Dedifferentiated amniotic fluid mesenchymal stem cell (primary cell): ENCODE data around the gene JARID2.

ENCODE experiments used
- DNase-seq: peaks from one replicate; pipeline ENCODE4 v3.0.0-alpha.2; 2016; ENCODE audit errors: extremely low spot score

JARID2 gene

DNA sequence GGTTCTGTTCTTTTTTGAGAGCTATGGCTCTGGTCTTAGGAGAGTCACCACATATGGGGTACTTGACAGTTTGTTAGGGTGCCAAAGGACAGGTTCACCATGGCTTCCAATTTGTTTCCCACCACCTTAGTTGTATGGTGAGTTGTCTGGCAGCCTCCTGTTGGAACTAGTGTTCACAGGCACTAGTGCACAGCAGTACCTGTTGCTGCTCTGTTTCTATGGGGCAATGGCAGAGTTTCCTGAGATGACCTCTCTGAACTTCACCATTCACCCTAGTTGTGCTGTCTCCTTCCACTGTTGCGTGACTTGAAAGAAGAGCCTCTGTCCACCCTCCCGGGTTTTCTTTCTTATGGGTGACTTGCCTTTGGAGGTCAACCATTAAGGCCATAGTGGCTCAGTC, 129.1 kb downstream of the JARID2 start:
- no peak for DNase-seq

GRCh38 chr6:15375638-15376290, 129.9 kb downstream of the JARID2 start:
- DNase-seq: no peak

GRCh38 chr6:15376900-15377487, 131.1 kb downstream of the JARID2 start:
- DNase-seq: no peak

DNA sequence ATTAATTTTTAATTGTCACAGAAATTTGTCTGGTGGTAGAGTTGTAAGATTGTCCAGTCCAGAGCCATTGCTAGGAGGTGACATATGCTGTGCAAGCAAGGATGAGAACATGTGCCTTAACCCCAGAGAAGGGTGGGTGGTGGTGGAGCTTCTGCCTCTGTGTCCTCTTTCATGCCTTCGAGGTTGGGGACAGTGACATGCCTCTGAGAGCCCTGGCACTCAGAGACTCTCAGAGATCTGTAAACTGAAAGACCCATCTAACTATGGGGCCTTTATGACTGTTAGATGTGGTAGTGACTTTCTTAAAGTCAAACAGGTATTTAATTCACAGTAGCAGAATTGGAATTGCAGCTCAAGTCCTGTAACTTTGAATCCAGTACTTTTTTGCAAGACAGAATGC, 132.4 kb downstream of the JARID2 start:
- DNase-seq: no peak

- no peak for DNase-seq
Observed at GRCh38 chr6:15378866-15379265, 133.0 kb downstream of the JARID2 start.

- no peak for DNase-seq
Observed at GRCh38 chr6:15380351-15380750, 134.5 kb downstream of the JARID2 start.

DNA sequence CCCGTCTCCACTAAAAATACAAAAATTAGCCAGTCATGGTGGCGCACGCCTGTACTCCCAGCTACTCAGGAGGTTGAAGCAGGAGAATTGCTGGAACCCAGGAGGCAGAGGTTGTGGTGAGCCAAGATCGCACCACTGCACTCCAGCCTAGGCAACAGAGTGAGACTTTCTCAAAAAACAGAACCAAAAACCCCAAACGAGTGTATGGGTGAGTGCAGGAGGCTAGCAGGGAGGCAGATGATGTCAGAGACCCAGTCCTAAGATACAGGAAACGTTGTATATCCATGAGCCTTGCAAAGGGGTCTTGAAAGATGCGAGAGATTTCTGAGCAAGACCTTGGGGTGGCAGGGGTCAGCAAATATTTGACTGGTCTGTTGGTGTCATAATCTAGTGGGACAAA, 136.2 kb downstream of the JARID2 start:
- no peak for DNase-seq

- DNase-seq: no peak
Observed at GRCh38 chr6:15382712-15383111, 136.8 kb downstream of the JARID2 start.

DNA sequence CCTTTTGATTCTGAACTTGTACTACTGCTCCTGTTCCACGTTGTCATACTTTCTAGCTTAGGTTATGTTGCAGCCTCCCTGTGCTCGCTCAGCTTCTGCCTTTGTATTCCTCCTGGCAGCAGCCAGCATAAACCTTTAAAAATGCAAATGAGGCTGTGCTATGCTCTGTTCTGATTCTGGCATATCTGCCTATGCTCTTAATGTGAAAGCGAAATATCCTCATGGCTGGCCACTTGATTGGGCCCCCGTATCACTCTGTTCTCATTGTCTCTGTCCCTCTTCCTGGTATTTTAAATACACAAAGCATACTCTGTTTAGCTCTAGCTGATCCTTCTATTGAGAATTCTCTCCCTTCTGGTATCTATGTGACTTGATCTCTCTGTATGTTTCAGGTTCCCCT, 139.0 kb downstream of the JARID2 start:
- no peak for DNase-seq

- DNase-seq: no peak
Observed at GRCh38 chr6:15385521-15385920, 139.7 kb downstream of the JARID2 start.

DNA sequence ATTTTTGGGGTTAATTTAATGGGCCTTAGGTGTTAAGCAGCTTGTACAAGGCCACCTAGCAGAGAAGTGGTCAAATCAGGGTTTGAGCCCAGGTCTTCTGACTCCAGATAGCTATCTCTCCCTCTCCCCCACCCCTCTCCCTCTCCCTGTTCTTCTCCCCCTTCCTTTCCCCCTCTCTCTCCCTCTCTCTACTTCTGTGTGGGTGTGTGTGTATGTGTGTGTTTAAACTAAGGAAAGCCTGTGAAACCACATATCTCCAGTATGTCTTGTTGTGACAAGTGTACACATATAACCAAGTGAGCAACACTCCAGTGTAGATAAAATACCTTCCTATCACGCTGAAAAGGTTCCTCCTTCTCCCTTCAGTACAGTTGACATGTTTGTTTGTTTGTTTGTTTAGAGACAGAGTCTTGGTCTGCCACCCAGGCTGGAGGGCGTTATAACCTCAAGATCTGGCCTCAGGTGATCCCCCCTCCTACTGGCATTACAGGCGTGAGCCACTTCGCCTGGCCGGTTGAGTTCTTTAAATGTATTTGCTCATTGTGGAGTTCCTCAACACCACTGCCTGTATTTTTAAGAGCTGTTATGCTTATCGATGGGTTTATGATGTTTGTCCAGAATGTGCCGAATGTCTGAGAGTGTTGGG, 140.4 kb downstream of the JARID2 start:
- no peak for DNase-seq

DNA sequence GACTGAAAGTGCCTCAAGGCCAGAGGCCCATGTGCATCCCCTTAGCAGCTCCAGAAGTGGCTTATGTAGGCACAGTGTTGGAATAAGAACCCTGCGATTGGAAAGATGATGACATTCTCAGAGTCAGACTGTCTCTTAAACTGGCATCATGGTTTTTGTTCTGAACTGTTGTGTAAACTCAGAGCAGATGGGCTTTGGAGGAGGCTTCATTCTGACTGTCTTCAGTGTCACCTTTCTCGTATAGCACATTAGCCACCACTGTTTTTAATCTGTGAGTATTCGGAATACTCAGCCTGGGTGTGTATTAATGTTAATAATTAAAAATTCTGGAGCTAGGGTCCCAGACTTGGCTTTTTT, 140.9 kb downstream of the JARID2 start:
- DNase-seq: no peak

GRCh38 chr6:15387118-15387517, 141.2 kb downstream of the JARID2 start:
- DNase-seq: no peak

DNA sequence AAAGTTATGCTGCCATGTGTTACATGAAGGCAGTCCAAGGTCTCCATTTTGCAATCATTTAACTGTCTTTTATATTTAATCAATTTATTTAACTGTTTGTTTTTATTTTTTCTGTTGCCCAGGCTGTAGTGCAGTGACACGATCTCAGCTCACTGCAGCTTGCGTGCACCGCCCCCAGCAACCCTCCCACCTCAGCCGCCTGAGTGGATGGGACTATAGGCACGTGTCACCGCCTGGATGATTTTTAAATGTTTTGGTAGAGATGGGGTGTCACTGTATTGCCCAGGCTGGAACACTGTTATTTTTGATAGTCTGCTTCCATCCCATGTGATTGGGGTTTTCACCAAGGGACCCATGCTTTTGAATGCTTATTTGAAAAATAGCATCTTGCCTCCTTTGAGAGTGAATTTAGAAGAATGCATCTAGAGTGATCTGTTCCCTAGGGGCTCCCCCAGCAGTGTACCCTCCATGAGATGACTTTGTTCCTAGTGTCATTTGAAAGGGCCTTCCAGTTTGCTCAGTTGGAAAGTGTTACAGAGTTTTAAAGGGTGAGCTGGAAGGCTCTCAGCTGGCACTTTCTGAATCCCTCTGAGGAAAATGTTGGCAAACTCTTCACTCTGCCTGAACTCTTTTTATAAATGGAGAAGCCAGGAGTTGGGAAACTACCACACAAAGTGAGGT, 143.4 kb downstream of the JARID2 start:
- DNase-seq: no peak

DNA sequence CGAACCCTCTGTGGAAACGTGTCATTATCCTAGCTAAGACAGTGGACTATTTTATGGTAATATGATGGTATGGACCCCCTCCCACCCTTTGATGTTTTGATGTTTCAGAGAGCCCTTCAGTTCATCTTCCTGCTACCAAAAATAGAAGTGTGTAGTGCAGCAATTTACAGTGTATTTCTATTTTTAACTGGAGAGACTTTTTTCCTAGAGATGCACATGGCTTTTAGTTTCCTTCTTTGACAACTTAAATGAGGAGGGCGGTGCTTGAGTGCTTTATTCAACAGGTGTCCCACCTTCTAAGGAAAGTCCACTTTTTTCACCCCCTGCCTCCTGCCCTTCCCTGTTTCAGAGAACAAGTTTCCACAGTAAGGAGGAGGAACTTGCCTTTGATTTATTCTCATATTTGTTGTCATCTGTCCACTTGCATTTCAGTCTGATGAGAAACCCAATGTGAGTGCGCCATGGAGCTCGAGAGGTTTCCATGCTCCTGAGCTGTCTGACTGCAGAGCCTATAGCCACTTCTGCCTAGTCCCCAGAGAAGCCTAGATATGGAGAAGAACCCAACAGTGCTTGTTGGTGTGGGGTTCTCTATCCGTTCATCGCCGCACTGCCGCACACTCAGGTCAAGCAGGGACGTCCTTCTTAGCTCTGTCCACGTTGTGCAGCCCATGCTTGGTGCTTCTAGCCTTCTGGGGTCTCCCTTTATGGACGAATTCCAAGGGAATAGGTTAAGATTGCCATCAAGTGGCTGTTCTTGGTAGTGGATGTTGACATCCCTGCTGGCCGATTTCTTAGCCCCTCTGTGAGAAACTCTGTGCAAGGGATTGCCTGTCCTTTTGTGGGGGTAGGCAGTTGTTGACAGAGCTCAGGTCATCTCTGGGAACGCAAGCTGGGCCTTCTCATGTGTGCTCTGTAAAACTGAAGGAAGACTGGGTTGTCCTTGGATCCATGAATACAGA, 144.2 kb downstream of the JARID2 start:
- no peak for DNase-seq

DNA sequence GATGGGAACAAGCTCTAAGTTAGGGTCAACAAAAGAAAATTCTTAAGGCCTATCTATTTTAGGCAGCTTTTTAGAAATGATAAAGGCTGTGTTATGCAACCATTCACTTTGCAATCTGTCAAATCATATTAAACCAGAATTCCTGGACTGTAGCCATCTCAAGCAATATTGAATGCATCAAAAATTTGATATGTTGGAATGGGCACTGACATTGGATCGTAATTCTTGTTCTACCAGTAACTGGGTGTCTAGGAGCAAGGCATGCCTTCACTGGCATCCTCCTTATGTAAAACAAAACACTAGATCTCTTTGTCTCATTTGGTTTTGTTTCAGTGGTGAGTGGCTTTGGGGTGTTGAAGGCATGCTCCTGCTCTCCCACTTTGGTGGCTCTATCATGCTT, 145.6 kb downstream of the JARID2 start:
- DNase-seq: no peak

GRCh38 chr6:15392182-15392581, 146.3 kb downstream of the JARID2 start:
- no peak for DNase-seq

DNA sequence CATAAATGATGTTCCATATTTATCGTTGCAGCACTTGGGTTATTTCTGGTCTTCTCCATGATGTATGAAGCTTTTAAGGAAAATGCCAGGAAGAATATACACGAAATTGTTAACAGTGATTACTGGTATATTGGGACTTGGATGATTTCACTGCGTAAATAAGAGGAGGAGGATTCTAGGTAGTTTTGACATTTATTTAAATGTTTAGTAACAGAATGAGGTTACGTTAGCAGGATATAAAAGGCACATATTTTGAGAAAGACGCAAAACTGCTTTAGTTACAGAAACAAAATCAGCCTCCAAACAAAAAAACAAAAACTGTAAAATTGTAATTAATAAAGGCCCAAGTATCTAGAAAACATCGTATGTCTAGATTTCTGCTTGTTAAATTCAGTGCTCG, 147.7 kb downstream of the JARID2 start:
- DNase-seq: no peak

- no peak for DNase-seq
Observed at GRCh38 chr6:15395087-15395486, 149.2 kb downstream of the JARID2 start.

DNA sequence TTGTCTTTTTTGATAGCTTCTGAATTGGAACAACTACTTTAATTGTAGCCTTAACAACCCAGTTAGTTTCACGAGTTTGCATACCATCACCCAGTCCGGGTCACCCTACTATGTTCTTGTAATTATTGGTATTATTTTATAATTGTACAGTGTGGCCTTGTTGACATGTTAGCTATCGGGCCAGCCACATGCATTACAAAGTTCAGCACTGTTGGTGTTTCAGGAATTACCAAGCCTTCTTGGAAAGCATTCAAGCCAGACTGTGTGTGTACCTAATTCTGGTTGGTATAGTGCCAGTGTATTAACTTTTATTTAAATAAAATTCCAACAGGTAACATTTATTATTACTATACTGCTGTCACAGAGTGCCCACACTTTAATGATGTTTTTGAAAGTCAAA, 150.9 kb downstream of the JARID2 start:
- no peak for DNase-seq

GRCh38 chr6:15398633-15399275, 152.9 kb downstream of the JARID2 start:
- DNase-seq: no peak
